ENCODE results near the gene UBE2H. TPM values are rescaled to one million over a fixed set of nuclear protein-coding genes. Genes with fewer than 3 reads are reported as not detected.

The UBE2H gene
- total RNA-seq, 4 donors from 2014 or later, result 82.7 to 162 (median 103) TPM

DNA sequence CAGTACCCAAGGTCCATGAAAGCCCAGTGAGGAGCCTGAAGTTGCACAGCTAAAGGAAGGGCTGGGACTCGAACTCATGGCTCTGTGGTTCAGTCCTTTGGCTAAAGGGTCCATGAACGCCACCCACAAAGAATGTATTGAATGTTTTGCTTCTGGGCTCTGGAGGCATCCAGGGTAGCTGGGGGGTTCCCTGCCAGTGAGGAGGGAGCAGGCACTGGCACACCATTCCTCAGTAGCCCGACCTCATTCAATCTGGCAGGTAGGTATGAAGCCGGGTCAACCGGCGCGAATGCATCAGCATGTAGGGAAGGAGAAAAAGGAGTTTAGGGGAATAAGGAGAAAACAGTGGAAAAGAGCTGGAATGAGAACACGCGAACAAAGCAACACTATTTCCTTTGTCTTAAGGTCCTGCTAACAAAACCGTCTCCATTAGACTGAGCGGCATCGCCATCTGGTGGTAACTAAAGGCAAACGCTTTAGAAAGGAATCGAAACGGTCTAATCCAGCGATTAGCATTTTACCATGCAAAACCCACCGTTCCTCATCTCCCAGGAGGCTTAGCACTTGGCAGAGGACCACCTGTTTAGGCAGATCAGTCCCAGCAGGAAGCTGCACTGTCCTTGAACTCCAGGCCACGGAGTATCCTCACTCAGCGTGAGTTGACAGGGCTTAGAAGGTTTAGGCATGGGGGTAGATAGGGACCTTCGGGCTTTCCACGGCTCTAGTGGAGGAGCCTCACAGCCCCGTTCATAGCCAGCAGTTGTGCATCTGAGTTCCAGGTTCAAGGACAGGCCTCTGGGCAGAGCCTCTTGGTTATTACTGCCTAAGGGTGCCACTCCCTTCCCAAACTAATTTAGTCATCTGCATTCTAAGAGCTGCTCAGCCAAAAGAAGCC, 122.8 kb downstream of the UBE2H start:
- ATAC-seq (peak; percentile 38 to 53), DNase-seq (peak; percentile 45 to 66)
- H3K4me3 ChIP-seq, result peak overlapping the region; percentile 30 to 43 (median 36)
- peaks cover 0 to 16% of the 10 kb centered on the region in 2 donors for H3K36me3 ChIP-seq
- no peak for TF ChIP-seq POLR2A (IDR thresholded peaks at IDR 0.05)
- TF ChIP-seq, protein P1, sequence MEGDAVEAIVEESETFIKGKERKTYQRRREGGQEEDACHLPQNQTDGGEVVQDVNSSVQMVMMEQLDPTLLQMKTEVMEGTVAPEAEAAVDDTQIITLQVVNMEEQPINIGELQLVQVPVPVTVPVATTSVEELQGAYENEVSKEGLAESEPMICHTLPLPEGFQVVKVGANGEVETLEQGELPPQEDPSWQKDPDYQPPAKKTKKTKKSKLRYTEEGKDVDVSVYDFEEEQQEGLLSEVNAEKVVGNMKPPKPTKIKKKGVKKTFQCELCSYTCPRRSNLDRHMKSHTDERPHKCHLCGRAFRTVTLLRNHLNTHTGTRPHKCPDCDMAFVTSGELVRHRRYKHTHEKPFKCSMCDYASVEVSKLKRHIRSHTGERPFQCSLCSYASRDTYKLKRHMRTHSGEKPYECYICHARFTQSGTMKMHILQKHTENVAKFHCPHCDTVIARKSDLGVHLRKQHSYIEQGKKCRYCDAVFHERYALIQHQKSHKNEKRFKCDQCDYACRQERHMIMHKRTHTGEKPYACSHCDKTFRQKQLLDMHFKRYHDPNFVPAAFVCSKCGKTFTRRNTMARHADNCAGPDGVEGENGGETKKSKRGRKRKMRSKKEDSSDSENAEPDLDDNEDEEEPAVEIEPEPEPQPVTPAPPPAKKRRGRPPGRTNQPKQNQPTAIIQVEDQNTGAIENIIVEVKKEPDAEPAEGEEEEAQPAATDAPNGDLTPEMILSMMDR (IDR thresholded peaks at IDR 0.05 in 4 of 5, conservative IDR thresholded peaks at IDR 0.05 in 1 of 5), result peak; percentile 59 to 83 (median 77)
- no peaks in the 10 kb centered on the region for H3K27me3 ChIP-seq
- no peaks in the 10 kb centered on the region for H3K9me3 ChIP-seq
- peak overlapping the region; percentile 64 to 76 (median 72) for H3K27ac ChIP-seq
- in situ Hi-C loops (cut with MboI; ENCODE audit: low sequenced_read_pairs in 4 of 4), result loop anchor here (5.0 to 25.0 kb wide), 4 partner anchors 107 to 182 kb away; no protein-coding TSS in a partner anchor
- intact Hi-C loops (cut with DNase I; ENCODE audit: low total_unique reads), result loop anchor here (1.0 to 10.0 kb wide), 3 partner anchors 123 to 465 kb away; partner anchors contain the start of gene UBE2H
- peaks cover 25 to 36% of the 10 kb centered on the region in 2 donors for H3K4me1 ChIP-seq

DNA sequence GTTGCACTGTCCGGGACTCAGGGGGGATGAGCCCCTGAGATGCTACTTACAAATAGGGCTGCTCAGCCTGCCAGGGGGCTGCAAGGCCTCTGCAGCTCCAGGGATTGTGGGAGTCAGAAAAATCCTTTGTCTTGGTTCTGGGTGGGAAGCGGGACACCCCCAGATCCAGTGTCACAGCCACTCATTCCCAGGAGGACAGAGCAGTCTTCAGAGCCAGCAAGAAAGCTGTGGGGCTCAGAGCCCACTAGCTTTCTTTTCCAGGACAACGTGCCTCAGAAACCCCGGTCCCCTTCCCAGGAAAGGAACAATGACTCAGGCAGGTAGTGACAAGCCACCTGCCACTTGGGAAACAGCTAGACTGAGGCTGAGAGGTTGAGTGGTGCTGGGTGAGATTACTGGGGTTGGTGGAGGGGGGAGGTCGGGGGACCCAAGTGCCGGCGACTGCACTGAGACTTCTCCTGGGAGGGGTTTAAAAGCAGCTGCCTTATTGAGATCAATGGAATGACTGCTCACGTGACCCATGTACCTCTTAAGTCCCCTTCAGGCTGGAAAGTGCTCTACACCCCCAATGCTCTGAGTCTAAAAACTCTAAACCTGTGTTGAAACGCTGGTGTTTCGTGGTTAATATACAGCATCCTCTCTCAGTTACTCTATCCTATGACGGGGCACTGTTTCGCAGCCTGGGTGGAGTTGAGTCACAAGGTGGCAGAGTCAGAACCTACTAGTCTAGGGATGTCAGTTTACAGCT, 123.6 kb downstream of the UBE2H start:
- Histone ChIP-seq H3K27me3 (no peaks in the 10 kb centered on the region), H3K9me3 (no peaks in the 10 kb centered on the region), H3K4me1 (peaks cover 25 to 40% of the 10 kb centered on the region in 2 donors), H3K4me3 (no peak overlapping the region), H3K36me3 (peaks cover 0 to 8% of the 10 kb centered on the region in 2 donors), H3K27ac (peak overlapping the region in 2 of 4 donors; percentile 75 to 76)
- in situ Hi-C loops (cut with MboI; ENCODE audit: low sequenced_read_pairs in 4 of 4), result loop anchor here in 3 of 4 donors (5.0 to 25.0 kb wide), 3 partner anchors 108 to 183 kb away; no protein-coding TSS in a partner anchor
- intact Hi-C loops (cut with DNase I; ENCODE audit: low total_unique reads), result loop anchor here (10.0 kb wide), 1 partner anchor 464 kb away; no protein-coding TSS in a partner anchor
- TF ChIP-seq, protein P1 (IDR thresholded peaks at IDR 0.05 in 4 of 5, conservative IDR thresholded peaks at IDR 0.05 in 1 of 5), result no peak
- no peak for TF ChIP-seq POLR2A (IDR thresholded peaks at IDR 0.05)
- ATAC-seq (no peak), DNase-seq (no peak)

DNA sequence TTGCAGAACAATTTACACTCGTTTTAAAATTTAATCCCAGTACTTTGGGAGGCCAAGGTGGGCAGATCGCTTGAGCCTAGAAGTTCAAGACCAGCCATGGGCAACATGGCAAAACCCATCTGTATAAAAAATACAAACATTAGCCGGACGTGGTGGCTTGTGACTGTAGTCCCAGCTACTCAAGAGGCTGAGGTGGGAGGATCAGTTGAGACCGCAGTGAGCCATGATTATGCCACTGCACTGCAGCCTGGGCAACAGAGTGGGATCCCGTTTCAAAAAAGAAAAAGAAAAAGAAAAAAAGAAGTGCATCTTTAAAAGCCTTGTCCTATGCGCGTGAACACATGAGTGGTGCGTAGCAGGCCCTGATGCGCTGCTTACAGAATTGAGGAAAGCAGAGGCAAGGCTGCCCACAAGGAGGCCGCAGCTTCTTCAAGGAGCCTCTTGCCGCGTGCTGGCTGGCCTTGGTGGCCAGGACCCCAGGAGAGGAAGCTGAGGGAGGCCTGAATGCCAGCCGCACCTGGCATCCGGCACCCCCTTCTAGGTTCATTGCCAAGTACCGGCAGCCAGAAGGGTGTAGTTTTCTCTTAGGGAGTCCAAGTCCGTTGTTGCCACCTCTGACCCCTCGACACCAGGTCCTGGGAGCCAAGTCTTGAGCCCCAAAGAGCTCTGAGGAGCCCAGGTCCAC, 124.5 kb downstream of the UBE2H start:
- H3K4me1 ChIP-seq, result peaks cover 25 to 40% of the 10 kb centered on the region in 2 donors
- in situ Hi-C loops (cut with MboI; ENCODE audit: low sequenced_read_pairs in 4 of 4), result loop anchor here in 3 of 4 donors (5.0 to 25.0 kb wide), 3 partner anchors 109 to 184 kb away; no protein-coding TSS in a partner anchor
- intact Hi-C loops (cut with DNase I; ENCODE audit: low total_unique reads), result loop anchor here (10.0 kb wide), 1 partner anchor 463 kb away; no protein-coding TSS in a partner anchor

More for the DNA sequence above, 124.5 kb downstream of the UBE2H start:
- H3K27me3 ChIP-seq, result no peaks in the 10 kb centered on the region
- ATAC-seq, result no peak
- H3K4me3 ChIP-seq, result no peak overlapping the region
- DNase-seq, result no peak
- H3K36me3 ChIP-seq, result no peaks in the 10 kb centered on the region
- no peak overlapping the region for H3K27ac ChIP-seq
- H3K9me3 ChIP-seq, result no peaks in the 10 kb centered on the region
- TF ChIP-seq POLR2A (IDR thresholded peaks at IDR 0.05), result no peak
- TF ChIP-seq, protein P1 (IDR thresholded peaks at IDR 0.05 in 4 of 5, conservative IDR thresholded peaks at IDR 0.05 in 1 of 5), result no peak
